ENCODE results near the gene TWIST2.

TWIST2 gene

GRCh38 chr2:238847841-238848690 lies at the start of gene TWIST2:
TSS of gene TWIST2 (plus strand) at chr2:238848085. CDS start at chr2:238848216, 131 bp downstream.
- H3K27me3 Mint-ChIP-seq, result peaks cover 20% of the 10 kb centered on the region
- H3K9me3 Mint-ChIP-seq, result no peaks in the 10 kb centered on the region
- no peaks in the 10 kb centered on the region for H3K36me3 Mint-ChIP-seq
- no peak within 1 kb of the TSS for H3K4me3 Mint-ChIP-seq
- no peaks in the 10 kb centered on the region for H3K4me1 Mint-ChIP-seq
- no peak for ATAC-seq
- no peak within 1 kb of the TSS for H3K27ac Mint-ChIP-seq

GRCh38 chr2:238801791-238802190 lies 46.1 kb upstream of the TWIST2 start:
- H3K36me3 Mint-ChIP-seq, result no peaks in the 10 kb centered on the region
- H3K4me3 Mint-ChIP-seq, result no peak overlapping the region
- no peak overlapping the region for H3K27ac Mint-ChIP-seq
- H3K9me3 Mint-ChIP-seq, result no peaks in the 10 kb centered on the region
- no peaks in the 10 kb centered on the region for H3K4me1 Mint-ChIP-seq
- H3K27me3 Mint-ChIP-seq, result peaks cover 41% of the 10 kb centered on the region
- ATAC-seq, result no peak

- H3K4me3 Mint-ChIP-seq, result no peak overlapping the region
- H3K27ac Mint-ChIP-seq, result no peak overlapping the region
- no peak for ATAC-seq
- H3K36me3 Mint-ChIP-seq, result no peaks in the 10 kb centered on the region
- no peaks in the 10 kb centered on the region for H3K9me3 Mint-ChIP-seq
- no peaks in the 10 kb centered on the region for H3K4me1 Mint-ChIP-seq
- H3K27me3 Mint-ChIP-seq, result peaks cover 30% of the 10 kb centered on the region
Measured at GRCh38 chr2:238802957-238803356, 44.9 kb upstream of the TWIST2 start.

- Mint-ChIP-seq H3K27ac (no peak overlapping the region), H3K9me3 (peaks cover 6% of the 10 kb centered on the region)
- no peak for ATAC-seq
Measured at GRCh38 chr2:238803996-238804870, 43.7 kb upstream of the TWIST2 start.

GRCh38 chr2:238808761-238809160 lies 39.1 kb upstream of the TWIST2 start:
- Mint-ChIP-seq H3K36me3 (no peaks in the 10 kb centered on the region), H3K27me3 (peaks cover 7% of the 10 kb centered on the region), H3K4me1 (no peaks in the 10 kb centered on the region), H3K27ac (no peak overlapping the region), H3K4me3 (no peak overlapping the region), H3K9me3 (peaks cover 7% of the 10 kb centered on the region)
- ATAC-seq, result no peak

More at GRCh38 chr2:238803996-238804870, 43.7 kb upstream of the TWIST2 start:
- Mint-ChIP-seq H3K27me3 (peaks cover 18% of the 10 kb centered on the region), H3K36me3 (no peaks in the 10 kb centered on the region), H3K4me3 (no peak overlapping the region), H3K4me1 (no peaks in the 10 kb centered on the region)

GRCh38 chr2:238810321-238810720 lies 37.6 kb upstream of the TWIST2 start:
- H3K9me3 Mint-ChIP-seq, result peaks cover 7% of the 10 kb centered on the region
- peaks cover 18% of the 10 kb centered on the region for H3K27me3 Mint-ChIP-seq
- no peak overlapping the region for H3K4me3 Mint-ChIP-seq
- no peaks in the 10 kb centered on the region for H3K4me1 Mint-ChIP-seq
- no peaks in the 10 kb centered on the region for H3K36me3 Mint-ChIP-seq
- no peak overlapping the region for H3K27ac Mint-ChIP-seq
- no peak for ATAC-seq

- H3K27me3 Mint-ChIP-seq, result peaks cover 18% of the 10 kb centered on the region
- peaks cover 7% of the 10 kb centered on the region for H3K9me3 Mint-ChIP-seq
- H3K27ac Mint-ChIP-seq, result no peak overlapping the region
- H3K4me3 Mint-ChIP-seq, result no peak overlapping the region
- H3K4me1 Mint-ChIP-seq, result no peaks in the 10 kb centered on the region
- no peak for ATAC-seq
- H3K36me3 Mint-ChIP-seq, result no peaks in the 10 kb centered on the region
Measured at GRCh38 chr2:238811293-238811692, 36.6 kb upstream of the TWIST2 start.

- Mint-ChIP-seq H3K4me3 (no peak overlapping the region), H3K36me3 (no peaks in the 10 kb centered on the region), H3K4me1 (no peaks in the 10 kb centered on the region), H3K27me3 (peaks cover 21% of the 10 kb centered on the region), H3K9me3 (peaks cover 7% of the 10 kb centered on the region), H3K27ac (no peak overlapping the region)
- no peak for ATAC-seq
Measured at GRCh38 chr2:238811759-238812158, 36.1 kb upstream of the TWIST2 start.

- Mint-ChIP-seq H3K27me3 (peaks cover 35% of the 10 kb centered on the region), H3K27ac (no peak overlapping the region), H3K4me3 (no peak overlapping the region), H3K9me3 (peaks cover 7% of the 10 kb centered on the region), H3K36me3 (no peaks in the 10 kb centered on the region), H3K4me1 (no peaks in the 10 kb centered on the region)
- no peak for ATAC-seq
Measured at GRCh38 chr2:238813109-238813508, 34.8 kb upstream of the TWIST2 start.

GRCh38 chr2:238814815-238815214 lies 33.1 kb upstream of the TWIST2 start:
- H3K27me3 Mint-ChIP-seq, result peaks cover 52% of the 10 kb centered on the region
- no peaks in the 10 kb centered on the region for H3K4me1 Mint-ChIP-seq
- no peak overlapping the region for H3K27ac Mint-ChIP-seq
- ATAC-seq, result no peak
- H3K9me3 Mint-ChIP-seq, result no peaks in the 10 kb centered on the region
- no peak overlapping the region for H3K4me3 Mint-ChIP-seq
- H3K36me3 Mint-ChIP-seq, result no peaks in the 10 kb centered on the region

- Mint-ChIP-seq H3K27me3 (peaks cover 56% of the 10 kb centered on the region), H3K4me3 (no peak overlapping the region), H3K27ac (no peak overlapping the region), H3K9me3 (peaks cover 2% of the 10 kb centered on the region), H3K36me3 (no peaks in the 10 kb centered on the region), H3K4me1 (no peaks in the 10 kb centered on the region)
- no peak for ATAC-seq
Measured at GRCh38 chr2:238816291-238816690, 31.6 kb upstream of the TWIST2 start.

- Mint-ChIP-seq H3K4me3 (no peak overlapping the region), H3K27me3 (peaks cover 66% of the 10 kb centered on the region), H3K27ac (no peak overlapping the region), H3K9me3 (peaks cover 2% of the 10 kb centered on the region), H3K4me1 (no peaks in the 10 kb centered on the region), H3K36me3 (no peaks in the 10 kb centered on the region)
- no peak for ATAC-seq
Measured at GRCh38 chr2:238817382-238817781, 30.5 kb upstream of the TWIST2 start.

- Mint-ChIP-seq H3K4me1 (no peaks in the 10 kb centered on the region), H3K36me3 (no peaks in the 10 kb centered on the region), H3K4me3 (no peak overlapping the region), H3K27ac (no peak overlapping the region), H3K9me3 (peaks cover 2% of the 10 kb centered on the region), H3K27me3 (peaks cover 70% of the 10 kb centered on the region)
- ATAC-seq, result no peak
Measured at GRCh38 chr2:238817891-238818290, 30.0 kb upstream of the TWIST2 start.

- H3K4me1 Mint-ChIP-seq, result no peaks in the 10 kb centered on the region
- H3K27me3 Mint-ChIP-seq, result peaks cover 65% of the 10 kb centered on the region
- no peak overlapping the region for H3K4me3 Mint-ChIP-seq
- H3K27ac Mint-ChIP-seq, result no peak overlapping the region
- H3K36me3 Mint-ChIP-seq, result no peaks in the 10 kb centered on the region
- H3K9me3 Mint-ChIP-seq, result peaks cover 2% of the 10 kb centered on the region
- no peak for ATAC-seq
Measured at GRCh38 chr2:238818561-238818960, 29.3 kb upstream of the TWIST2 start.

GRCh38 chr2:238820197-238820596 lies 27.7 kb upstream of the TWIST2 start:
- no peak overlapping the region for H3K27ac Mint-ChIP-seq
- H3K9me3 Mint-ChIP-seq, result peaks cover 5% of the 10 kb centered on the region
- H3K36me3 Mint-ChIP-seq, result no peaks in the 10 kb centered on the region
- H3K27me3 Mint-ChIP-seq, result peaks cover 65% of the 10 kb centered on the region
- no peak overlapping the region for H3K4me3 Mint-ChIP-seq
- no peaks in the 10 kb centered on the region for H3K4me1 Mint-ChIP-seq
- ATAC-seq, result no peak

Data from stimulated activated memory B cell treated with anti-CD40 and anti-IgM and Interleukin-4, amounts not matched to agents 10 μg/mL and 1 μg/mL and 100 μg/mL, for 72 hours (primary cell).